Measurements from ENCODE around the gene POU6F2. TPM values are rescaled to one million over a fixed set of nuclear protein-coding genes. Genes with fewer than 3 reads are reported as not detected.

The POU6F2 gene
- total and polyA plus RNA-seq, 4 experiments from 2014 or later: not detected

- no peak overlapping the region for H3K27ac ChIP-seq (ENCODE audit: low read depth, low read length)
- H3K36me3 Mint-ChIP-seq: no peaks in the 10 kb centered on the region
Observed at GRCh38 chr7:39127058-39127457, 149.3 kb downstream of the POU6F2 start.

GRCh38 chr7:39128287-39128843 lies 150.7 kb downstream of the POU6F2 start:
- no peaks in the 10 kb centered on the region for H3K36me3 ChIP-seq (ENCODE audit: insufficient read depth, low read length)
- peaks cover 0 to 3% (median 0%) of the 10 kb centered on the region in 4 donors for H3K4me1 Mint-ChIP-seq
- POLR2A ChIA-PET (ENCODE audit: partially characterized antibody): no interaction called here
- no peaks in the 10 kb centered on the region for H3K9me3 ChIP-seq (ENCODE audit: control insufficient read depth in 1 of 2, low read length in 2 of 2)
- intact Hi-C loops (cut with micrococcal nuclease): no loop called here
- no peaks in the 10 kb centered on the region for H3K27me3 ChIP-seq (ENCODE audit: insufficient read depth, low read length)
- H3K27ac ChIP-seq (ENCODE audit: low read depth, low read length): no peak overlapping the region
- H3K4me1 ChIP-seq (ENCODE audit: insufficient read depth, low read length): no peaks in the 10 kb centered on the region
- peaks cover 3 to 7% of the 10 kb centered on the region in 2 donors for H3K27me3 Mint-ChIP-seq
- CTCF ChIA-PET (ENCODE audit: partially characterized antibody): interaction anchor here (0.7 kb wide), 1 partner anchor 25 kb away, joined by 3 read pairs; no protein-coding TSS in a partner anchor
- H3K9me3 Mint-ChIP-seq: no peaks in the 10 kb centered on the region
- H3K4me3 Mint-ChIP-seq: no peak overlapping the region
- DNase-seq: no peak
- no peaks in the 10 kb centered on the region for H3K36me3 Mint-ChIP-seq
- H3K4me3 ChIP-seq (ENCODE audit: low read length in 2 of 2): no peak overlapping the region
- no peak overlapping the region for H3K27ac Mint-ChIP-seq

More at GRCh38 chr7:39127058-39127457, 149.3 kb downstream of the POU6F2 start:
- Mint-ChIP-seq H3K9me3 (no peaks in the 10 kb centered on the region), H3K4me1 (peaks cover 0 to 3% (median 0%) of the 10 kb centered on the region in 4 donors), H3K27ac (no peak overlapping the region), H3K27me3 (peaks cover 3 to 4% of the 10 kb centered on the region in 2 donors), H3K4me3 (no peak overlapping the region)
- Histone ChIP-seq H3K4me1 (ENCODE audit: insufficient read depth, low read length) (no peaks in the 10 kb centered on the region), H3K9me3 (ENCODE audit: control insufficient read depth in 1 of 2, low read length in 2 of 2) (no peaks in the 10 kb centered on the region), H3K36me3 (ENCODE audit: insufficient read depth, low read length) (no peaks in the 10 kb centered on the region), H3K4me3 (ENCODE audit: low read length in 2 of 2) (no peak overlapping the region), H3K27me3 (ENCODE audit: insufficient read depth, low read length) (no peaks in the 10 kb centered on the region)
- intact Hi-C loops (cut with micrococcal nuclease): no loop called here
- ChIA-PET POLR2A (ENCODE audit: partially characterized antibody) (no interaction called here), CTCF (ENCODE audit: partially characterized antibody) (no interaction called here)
- DNase-seq: no peak

GRCh38 chr7:39130274-39130673 lies 152.6 kb downstream of the POU6F2 start:
- no peaks in the 10 kb centered on the region for H3K36me3 ChIP-seq (ENCODE audit: insufficient read depth, low read length)
- H3K27me3 ChIP-seq (ENCODE audit: insufficient read depth, low read length): no peaks in the 10 kb centered on the region
- no peak overlapping the region for H3K27ac ChIP-seq (ENCODE audit: low read depth, low read length)
- ChIA-PET CTCF (ENCODE audit: partially characterized antibody) (no interaction called here), POLR2A (ENCODE audit: partially characterized antibody) (no interaction called here)
- no peaks in the 10 kb centered on the region for H3K9me3 ChIP-seq (ENCODE audit: control insufficient read depth in 1 of 2, low read length in 2 of 2)
- no peak overlapping the region for H3K27ac Mint-ChIP-seq
- H3K36me3 Mint-ChIP-seq: no peaks in the 10 kb centered on the region
- no peaks in the 10 kb centered on the region for H3K4me1 ChIP-seq (ENCODE audit: insufficient read depth, low read length)
- H3K4me3 ChIP-seq (ENCODE audit: low read length in 2 of 2): no peak overlapping the region
- H3K27me3 Mint-ChIP-seq: peaks cover 3 to 10% of the 10 kb centered on the region in 2 donors
- intact Hi-C loops (cut with micrococcal nuclease): no loop called here
- H3K4me1 Mint-ChIP-seq: peaks cover 0 to 3% (median 0%) of the 10 kb centered on the region in 4 donors
- no peak for DNase-seq
- no peaks in the 10 kb centered on the region for H3K9me3 Mint-ChIP-seq
- peak overlapping the region in 5 of 8 donors; percentile 58 to 79 (median 66) for H3K4me3 Mint-ChIP-seq

GRCh38 chr7:39130857-39131526 lies 153.3 kb downstream of the POU6F2 start:
- Mint-ChIP-seq H3K9me3 (no peaks in the 10 kb centered on the region), H3K27me3 (peaks cover 3 to 10% of the 10 kb centered on the region in 2 donors), H3K4me3 (peak overlapping the region; percentile 57 to 79 (median 62)), H3K27ac (peak overlapping the region in 1 of 7 donors; percentile 45), H3K4me1 (peaks cover 0 to 3% (median 0%) of the 10 kb centered on the region in 4 donors), H3K36me3 (no peaks in the 10 kb centered on the region)
- Histone ChIP-seq H3K36me3 (ENCODE audit: insufficient read depth, low read length) (no peaks in the 10 kb centered on the region), H3K27me3 (ENCODE audit: insufficient read depth, low read length) (no peaks in the 10 kb centered on the region), H3K9me3 (ENCODE audit: control insufficient read depth in 1 of 2, low read length in 2 of 2) (no peaks in the 10 kb centered on the region), H3K27ac (ENCODE audit: low read depth, low read length) (no peak overlapping the region), H3K4me1 (ENCODE audit: insufficient read depth, low read length) (no peaks in the 10 kb centered on the region), H3K4me3 (ENCODE audit: low read length in 2 of 2) (no peak overlapping the region)
- no peak for DNase-seq
- CTCF ChIA-PET (ENCODE audit: partially characterized antibody): no interaction called here
- POLR2A ChIA-PET (ENCODE audit: partially characterized antibody): no interaction called here
- intact Hi-C loops (cut with micrococcal nuclease): no loop called here

GRCh38 chr7:39132306-39132705 lies 154.6 kb downstream of the POU6F2 start:
- Mint-ChIP-seq H3K27me3 (peaks cover 3 to 10% of the 10 kb centered on the region in 2 donors), H3K4me1 (peaks cover 0 to 3% (median 0%) of the 10 kb centered on the region in 4 donors), H3K4me3 (no peak overlapping the region), H3K9me3 (no peaks in the 10 kb centered on the region), H3K27ac (no peak overlapping the region), H3K36me3 (no peaks in the 10 kb centered on the region)
- CTCF ChIA-PET (ENCODE audit: partially characterized antibody): no interaction called here
- Histone ChIP-seq H3K9me3 (ENCODE audit: control insufficient read depth in 1 of 2, low read length in 2 of 2) (no peaks in the 10 kb centered on the region), H3K4me1 (ENCODE audit: insufficient read depth, low read length) (no peaks in the 10 kb centered on the region), H3K27me3 (ENCODE audit: insufficient read depth, low read length) (no peaks in the 10 kb centered on the region), H3K27ac (ENCODE audit: low read depth, low read length) (no peak overlapping the region), H3K4me3 (ENCODE audit: low read length in 2 of 2) (no peak overlapping the region), H3K36me3 (ENCODE audit: insufficient read depth, low read length) (no peaks in the 10 kb centered on the region)
- POLR2A ChIA-PET (ENCODE audit: partially characterized antibody): no interaction called here
- DNase-seq: no peak
- intact Hi-C loops (cut with micrococcal nuclease): no loop called here

DNA sequence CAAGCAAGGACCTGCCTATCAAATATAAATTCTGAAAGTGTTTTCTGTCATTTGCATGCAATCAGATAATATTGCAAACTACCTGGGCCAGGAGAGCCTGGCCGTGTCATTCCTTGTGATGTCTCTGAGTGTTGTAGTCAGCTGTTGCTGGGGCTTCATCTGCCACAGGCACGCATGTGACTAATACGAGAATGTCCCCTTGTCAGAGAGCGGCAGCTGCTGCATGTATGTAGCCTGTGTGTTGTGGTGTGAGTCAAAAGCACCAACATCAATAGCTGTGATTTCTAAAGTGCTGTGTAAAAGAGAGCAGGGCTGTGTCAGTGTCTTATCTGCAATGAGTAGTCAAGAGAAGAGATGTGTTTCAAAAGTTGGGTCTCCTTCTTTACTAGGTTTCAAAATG lies 155.4 kb downstream of the POU6F2 start:
- POLR2A ChIA-PET (ENCODE audit: partially characterized antibody): no interaction called here
- no peak overlapping the region for H3K27ac ChIP-seq (ENCODE audit: low read depth, low read length)
- no peak overlapping the region for H3K4me3 ChIP-seq (ENCODE audit: low read length in 2 of 2)
- intact Hi-C loops (cut with micrococcal nuclease): no loop called here
- Mint-ChIP-seq H3K4me3 (no peak overlapping the region), H3K9me3 (no peaks in the 10 kb centered on the region), H3K4me1 (peaks cover 0 to 3% (median 0%) of the 10 kb centered on the region in 4 donors), H3K36me3 (no peaks in the 10 kb centered on the region), H3K27ac (no peak overlapping the region), H3K27me3 (peaks cover 3 to 9% of the 10 kb centered on the region in 2 donors)
- CTCF ChIA-PET (ENCODE audit: partially characterized antibody): no interaction called here
- H3K9me3 ChIP-seq (ENCODE audit: control insufficient read depth in 1 of 2, low read length in 2 of 2): no peaks in the 10 kb centered on the region
- no peaks in the 10 kb centered on the region for H3K36me3 ChIP-seq (ENCODE audit: insufficient read depth, low read length)
- DNase-seq: no peak
- H3K4me1 ChIP-seq (ENCODE audit: insufficient read depth, low read length): no peaks in the 10 kb centered on the region
- no peaks in the 10 kb centered on the region for H3K27me3 ChIP-seq (ENCODE audit: insufficient read depth, low read length)

GRCh38 chr7:39137480-39137879 lies 159.8 kb downstream of the POU6F2 start:
- peaks cover 0 to 3% (median 0%) of the 10 kb centered on the region in 8 donors for H3K9me3 Mint-ChIP-seq
- Histone ChIP-seq H3K4me1 (ENCODE audit: insufficient read depth, low read length) (no peaks in the 10 kb centered on the region), H3K36me3 (ENCODE audit: insufficient read depth, low read length) (no peaks in the 10 kb centered on the region), H3K9me3 (ENCODE audit: control insufficient read depth in 1 of 2, low read length in 2 of 2) (no peaks in the 10 kb centered on the region), H3K27ac (ENCODE audit: low read depth, low read length) (no peak overlapping the region), H3K4me3 (ENCODE audit: low read length in 2 of 2) (no peak overlapping the region), H3K27me3 (ENCODE audit: insufficient read depth, low read length) (no peaks in the 10 kb centered on the region)
- no peak for DNase-seq
- H3K27me3 Mint-ChIP-seq: peaks cover 0 to 7% of the 10 kb centered on the region in 2 donors
- no peak overlapping the region for H3K4me3 Mint-ChIP-seq
- H3K4me1 Mint-ChIP-seq: no peaks in the 10 kb centered on the region
- intact Hi-C loops (cut with micrococcal nuclease): no loop called here
- POLR2A ChIA-PET (ENCODE audit: partially characterized antibody): no interaction called here
- no peaks in the 10 kb centered on the region for H3K36me3 Mint-ChIP-seq
- CTCF ChIA-PET (ENCODE audit: partially characterized antibody): no interaction called here
- H3K27ac Mint-ChIP-seq: no peak overlapping the region

Data from CD4-positive, alpha-beta memory T cell (primary cell).